GM19455 (cell line): ENCODE data around the gene NAPA.

ENCODE experiments used
- ATAC-seq: cut with Tn5 transposase; IDR thresholded peaks from one replicate; pipeline ENCODE4 v1.9.1; 2021; ENCODE audit not compliant: unreplicated experiment

NAPA gene

DNA sequence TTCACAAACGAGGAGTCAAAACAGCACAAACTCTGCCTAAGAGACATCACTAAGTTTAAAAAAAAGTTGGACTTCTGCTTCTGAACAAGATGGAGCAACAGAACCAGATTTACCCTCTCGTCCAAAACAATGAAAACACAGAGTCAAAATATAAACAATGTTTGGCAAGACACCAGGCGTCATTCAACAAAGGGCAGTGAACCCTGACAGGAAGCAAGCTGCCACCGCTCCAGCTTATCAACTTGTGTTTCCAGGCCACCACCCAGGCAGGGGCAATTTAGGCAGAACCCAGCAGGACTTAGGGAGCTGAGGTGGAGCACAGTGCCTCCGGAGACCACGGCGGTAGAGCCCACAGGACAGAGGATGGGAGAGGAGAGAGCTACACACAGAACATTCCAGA lies 8.6 kb upstream of the NAPA start:
- no peak for ATAC-seq

DNA sequence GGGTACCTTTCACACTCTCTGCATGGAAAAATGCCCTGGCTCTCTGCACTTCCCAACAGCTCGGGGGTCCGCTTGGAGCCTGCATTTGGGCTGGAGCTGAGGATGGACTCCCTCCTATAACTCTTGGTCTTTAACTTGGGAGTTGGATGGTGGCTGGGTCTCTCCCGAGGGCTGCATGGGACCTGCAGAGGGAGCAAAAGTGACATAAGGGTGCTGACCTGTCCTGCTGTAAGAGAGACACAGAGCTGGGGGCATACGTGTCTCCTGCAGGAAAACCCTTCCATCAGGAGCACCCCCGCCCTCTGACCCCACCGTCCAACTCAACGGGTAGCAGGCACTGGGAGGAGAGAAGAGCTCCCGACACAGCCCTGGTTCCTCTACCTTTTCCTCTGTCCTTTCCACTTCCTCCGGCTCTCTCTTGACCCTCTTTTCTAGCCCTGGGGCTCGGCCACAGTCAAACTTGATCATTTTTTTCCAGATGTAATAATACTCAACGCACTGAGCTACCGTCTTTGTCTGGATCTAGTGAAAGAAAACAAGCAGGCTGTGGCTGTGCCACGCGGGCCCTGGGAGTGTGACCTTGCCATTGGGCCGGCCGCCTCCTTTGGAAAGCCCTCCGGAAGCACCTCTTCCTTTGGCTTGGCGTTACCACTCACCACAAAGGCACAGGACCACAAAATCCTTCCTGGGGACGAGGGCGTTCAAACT lies 6.8 kb upstream of the NAPA start:
- no peak for ATAC-seq

DNA sequence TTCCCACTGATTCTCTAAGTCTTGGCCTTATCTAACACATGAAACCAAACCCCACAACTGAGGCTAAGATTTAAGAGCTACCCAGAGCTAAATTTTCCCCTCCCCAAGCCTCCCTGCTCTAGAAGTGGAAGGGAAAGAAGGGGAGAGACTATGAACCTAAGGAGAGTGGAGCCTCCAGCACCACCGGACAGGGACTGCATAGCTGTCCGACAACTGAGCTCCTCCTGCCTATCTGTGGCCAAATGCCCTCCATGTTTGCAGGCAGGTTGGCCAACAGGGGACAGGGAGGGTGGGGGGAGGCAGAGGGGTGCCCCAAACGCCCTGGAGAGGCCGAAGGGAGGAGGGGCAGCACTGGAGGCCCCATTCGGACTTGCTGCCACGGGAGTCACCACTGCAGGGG lies 6.0 kb upstream of the NAPA start:
- no peak for ATAC-seq

DNA sequence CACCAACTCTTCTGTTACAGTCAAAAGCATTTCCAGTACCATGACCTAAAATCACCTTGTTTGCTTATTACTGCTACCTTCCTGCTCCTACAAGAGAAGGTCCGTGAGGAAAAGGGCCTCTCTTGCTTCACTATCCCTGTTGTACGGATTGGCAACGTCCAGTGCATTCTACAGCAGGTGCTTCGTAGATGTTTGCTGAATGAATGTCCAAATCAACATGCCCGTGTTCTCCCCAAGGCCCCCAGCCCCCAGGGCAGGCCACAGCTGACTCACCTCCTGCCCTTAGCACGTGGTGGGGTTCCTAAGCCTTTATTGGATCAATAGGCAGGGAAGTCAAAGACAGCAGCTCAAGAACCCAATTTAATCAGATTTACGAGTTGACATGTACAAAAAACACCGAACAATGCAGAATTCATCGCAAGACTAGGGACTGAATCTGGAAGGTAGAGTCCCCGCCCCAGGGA lies 5.5 kb upstream of the NAPA start:
- ATAC-seq = no peak

DNA sequence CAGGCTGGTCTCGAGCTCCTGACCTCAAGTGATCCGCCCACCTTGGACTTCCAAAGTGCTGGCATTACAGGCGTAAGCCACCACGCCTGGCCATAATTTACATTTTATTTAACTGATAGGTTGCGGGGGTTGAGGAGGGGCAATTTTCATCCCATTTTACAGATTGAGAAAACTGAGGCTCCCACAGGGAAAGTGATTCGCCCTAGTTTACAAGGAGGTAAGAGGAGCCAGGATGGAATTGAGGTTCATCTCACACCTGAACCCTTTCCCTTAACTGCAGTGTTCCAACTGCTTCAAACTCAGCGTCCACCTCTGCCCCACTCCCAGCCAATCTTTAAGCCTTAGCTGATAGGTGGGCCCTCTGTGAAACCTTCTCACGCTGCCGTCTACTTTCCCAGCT lies 4.0 kb upstream of the NAPA start:
- no peak for ATAC-seq

DNA sequence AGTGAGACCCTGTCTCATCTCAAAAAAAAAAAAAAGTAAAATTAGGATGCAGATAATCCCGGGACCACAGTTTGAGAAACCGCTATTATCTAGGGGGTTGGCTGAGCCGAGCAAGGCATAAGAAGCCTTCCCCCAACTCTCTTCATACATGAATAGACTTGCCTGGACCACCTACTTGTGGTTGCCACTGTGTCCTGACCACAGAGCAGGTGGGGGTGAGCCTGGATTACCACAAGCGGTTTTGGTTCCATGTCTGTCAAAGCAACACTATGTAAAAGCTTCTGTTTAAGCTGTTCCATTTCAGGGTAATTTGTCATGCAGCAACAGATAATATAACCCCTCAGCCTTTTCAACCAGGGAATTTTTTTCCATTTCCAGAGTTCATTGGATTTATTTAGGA lies 3.3 kb upstream of the NAPA start:
- no peak for ATAC-seq

DNA sequence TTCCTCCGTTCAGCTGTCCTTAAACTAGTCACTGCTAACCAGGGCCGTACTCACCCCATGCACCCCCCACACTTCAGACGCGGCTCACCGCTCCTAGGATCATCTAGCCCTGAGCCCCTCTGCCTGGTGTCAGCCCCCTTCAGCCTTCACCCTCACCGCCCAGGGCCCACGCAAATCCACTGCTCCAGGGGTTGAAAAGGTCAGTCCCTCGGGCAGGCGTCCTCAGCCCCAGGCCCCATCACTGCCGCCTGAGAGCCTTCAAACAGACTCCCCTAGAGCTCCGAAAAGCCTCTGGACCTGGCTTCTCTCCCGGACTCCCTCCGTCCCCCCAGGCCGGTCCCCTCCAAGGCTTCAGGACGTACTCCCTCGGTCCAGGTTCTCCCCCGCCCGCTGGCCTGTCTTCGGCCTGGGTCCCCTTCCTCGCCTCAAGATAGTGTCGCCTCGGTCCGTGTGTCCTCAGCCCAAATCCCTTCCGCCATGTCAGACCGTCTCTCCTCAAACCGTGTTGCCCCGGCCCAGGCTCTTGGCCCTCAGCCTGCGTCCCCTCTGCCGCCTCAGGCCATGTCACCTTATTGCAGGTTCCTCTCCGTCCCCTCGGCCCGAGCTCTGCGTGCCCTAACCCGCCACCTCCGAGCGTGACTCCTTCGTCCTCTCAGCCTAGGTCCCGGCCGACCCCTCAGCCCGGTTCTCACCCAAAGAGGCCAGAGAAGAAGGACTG lies 553 bp downstream of the NAPA start:
- ATAC-seq = peak; percentile 1

DNA sequence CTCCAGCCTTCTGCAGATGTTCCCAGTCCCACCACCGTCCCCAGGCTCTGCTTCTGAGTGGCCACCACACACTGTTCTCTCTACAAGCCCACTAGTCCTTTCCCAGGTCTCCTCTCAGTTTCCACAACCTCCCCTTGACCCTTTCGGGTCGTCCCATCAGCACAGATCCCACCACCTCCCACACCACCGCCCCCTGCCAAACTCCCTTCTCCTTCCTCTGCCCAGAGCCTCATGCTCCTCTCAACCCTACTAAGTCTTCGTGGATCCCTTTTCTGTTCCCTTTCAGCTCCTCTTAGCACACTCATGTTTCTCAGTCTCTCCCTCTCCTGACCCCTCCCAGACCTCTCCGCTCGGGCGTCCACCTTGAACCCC lies 1.9 kb downstream of the NAPA start:
- ATAC-seq = no peak

DNA sequence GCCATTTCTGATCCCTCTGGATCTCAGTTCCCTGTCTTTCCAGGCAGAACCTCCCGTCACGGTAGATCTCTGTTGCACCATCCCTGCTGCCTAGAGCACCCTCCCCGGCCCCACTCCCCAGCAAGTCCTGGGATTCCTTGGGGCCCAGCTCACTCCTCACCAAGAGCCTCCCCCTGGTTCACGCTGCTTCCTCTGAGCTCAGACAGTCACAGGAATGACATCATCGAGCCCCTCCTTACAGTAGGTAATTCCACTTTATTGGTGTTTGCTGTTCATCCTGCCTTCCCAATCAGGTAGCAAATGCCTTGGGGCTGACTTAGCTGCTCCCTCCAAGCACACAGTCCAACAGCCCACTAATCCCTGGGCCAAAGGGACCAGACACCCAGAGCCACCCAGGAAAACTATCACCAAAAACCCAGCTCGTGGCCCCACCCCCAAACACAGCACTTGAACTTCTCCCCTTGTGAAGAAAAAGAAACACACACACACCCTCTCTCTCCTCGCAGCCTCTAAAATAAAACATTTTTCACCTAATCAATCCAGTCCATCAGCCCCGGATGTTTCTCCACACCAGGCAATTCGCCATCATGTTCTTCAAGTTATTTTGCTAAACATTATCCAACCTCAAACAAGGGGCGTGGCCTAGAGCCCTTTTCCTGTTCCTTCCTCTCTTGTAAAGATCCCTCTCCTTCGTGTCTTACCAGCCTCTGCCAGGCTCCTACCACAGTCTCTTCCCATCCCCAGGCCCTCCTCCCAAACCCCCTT lies 2.5 kb downstream of the NAPA start:
- no peak for ATAC-seq

DNA sequence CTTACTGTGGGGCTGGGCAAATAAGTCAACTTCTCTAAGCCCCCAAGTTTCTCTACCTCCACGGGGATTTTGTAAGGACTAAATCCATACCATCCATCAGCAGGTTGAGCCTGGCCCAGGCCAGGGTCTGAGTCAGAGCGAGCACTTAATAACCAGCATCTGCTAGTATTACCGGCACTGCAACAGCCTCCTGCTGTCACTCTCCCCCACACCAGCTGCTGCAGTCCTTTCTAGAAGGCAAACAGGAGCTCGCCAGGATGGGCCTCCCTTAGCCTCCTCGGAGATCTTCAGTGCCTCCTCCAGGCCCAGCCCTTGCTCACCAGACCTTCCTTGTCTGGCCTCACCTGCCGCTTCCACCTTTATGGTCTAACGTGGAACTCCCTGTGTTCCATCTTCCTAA lies 3.2 kb downstream of the NAPA start:
- no peak for ATAC-seq

DNA sequence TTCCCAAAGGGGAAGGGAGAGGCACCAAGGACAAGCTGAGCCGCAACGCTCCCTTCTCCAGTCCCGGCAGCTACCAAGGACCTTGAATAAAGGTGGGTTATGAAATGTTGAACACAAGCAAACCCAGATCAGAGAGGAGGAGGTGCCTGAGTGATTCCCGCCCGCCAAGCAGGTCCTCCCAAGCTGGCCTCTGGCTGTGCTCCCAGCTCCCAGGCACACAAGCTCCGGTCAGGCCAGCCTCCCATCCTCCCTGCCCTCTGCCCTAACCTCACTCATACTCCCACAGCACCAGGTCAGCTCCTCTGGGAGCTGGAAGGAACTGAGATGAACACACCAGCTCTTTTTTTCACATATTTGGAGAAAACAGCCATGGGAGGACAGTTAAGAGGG lies 3.7 kb downstream of the NAPA start:
- ATAC-seq = no peak

DNA sequence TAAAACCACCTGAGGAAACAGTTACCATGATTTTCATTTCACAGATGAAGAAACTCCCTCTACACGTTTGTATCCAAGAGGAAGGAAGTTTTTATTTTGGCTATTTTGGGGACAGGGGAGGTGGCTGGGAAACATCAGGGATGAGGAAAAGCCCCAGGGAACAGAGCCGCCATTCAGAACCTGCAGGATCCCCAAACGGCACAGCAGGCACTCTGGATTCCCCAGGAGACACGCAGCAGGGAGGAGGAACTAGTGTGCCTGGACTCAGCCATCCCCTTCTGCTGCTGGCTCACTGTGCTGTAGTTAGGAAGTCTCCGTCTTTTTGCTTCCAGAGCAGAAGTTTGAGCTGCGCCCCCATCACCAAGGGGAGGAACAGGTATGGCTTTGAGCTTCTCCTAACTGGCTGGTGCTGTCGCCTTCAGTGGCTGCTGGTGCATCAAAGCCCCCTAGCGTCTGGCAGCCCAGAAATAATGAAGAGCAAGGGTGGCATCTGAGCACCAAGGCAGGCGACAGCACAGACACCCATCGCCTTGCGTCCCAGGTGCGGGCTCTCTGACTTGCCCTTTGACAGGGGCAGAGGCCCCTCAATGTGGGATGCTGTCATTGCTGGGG lies 4.2 kb downstream of the NAPA start:
- no peak for ATAC-seq

DNA sequence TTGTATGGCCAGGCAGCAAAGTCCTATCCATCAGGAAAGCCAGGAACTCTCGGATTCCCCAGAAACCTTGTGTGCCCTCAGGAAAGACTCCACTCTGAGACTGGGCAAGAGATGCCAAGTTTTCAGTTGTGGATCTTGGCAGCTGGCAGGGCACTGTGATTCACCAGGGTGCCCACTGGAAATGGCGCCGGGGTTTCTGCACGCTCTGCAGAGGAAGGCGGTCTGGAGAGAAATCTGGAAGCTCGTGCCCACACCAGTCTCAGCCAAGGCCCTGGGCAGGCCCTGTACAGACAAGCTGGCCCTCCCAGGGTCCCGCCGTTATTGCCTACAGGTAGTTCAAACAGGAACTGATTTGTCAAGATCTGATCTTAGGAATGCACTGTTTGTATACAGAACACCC lies 4.9 kb downstream of the NAPA start:
- ATAC-seq = no peak

DNA sequence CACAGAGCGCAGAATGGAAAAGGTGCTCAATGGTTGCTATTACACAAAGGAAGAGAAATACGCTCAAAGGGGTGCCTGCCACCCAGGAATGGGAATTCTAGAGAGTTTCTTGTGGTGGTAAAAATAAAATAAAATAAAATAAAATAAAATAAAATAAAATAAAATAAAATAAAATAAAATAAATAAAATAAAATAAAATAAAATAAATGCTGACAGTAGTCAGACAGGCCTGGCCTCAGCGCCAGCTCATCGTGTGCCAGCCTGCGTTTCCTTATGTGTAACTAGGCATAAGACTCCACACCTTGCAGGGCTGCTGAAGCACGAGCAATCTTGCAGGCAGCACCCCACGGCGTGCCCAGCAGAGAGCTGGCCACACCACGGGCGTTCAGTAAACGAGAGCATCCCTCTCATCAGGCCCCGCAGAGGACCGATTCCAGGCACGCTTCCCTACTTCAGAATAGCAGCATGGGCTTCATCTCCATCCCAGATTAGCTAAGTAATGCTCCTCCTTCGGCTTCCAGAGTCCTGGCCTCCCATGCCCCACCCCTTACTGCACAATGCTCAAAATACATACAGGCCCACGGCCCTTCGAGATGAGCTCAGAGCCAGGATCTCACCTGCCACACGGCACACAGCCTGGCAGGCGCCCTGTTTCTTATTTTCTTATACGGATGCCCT lies 5.6 kb downstream of the NAPA start:
- ATAC-seq = no peak

DNA sequence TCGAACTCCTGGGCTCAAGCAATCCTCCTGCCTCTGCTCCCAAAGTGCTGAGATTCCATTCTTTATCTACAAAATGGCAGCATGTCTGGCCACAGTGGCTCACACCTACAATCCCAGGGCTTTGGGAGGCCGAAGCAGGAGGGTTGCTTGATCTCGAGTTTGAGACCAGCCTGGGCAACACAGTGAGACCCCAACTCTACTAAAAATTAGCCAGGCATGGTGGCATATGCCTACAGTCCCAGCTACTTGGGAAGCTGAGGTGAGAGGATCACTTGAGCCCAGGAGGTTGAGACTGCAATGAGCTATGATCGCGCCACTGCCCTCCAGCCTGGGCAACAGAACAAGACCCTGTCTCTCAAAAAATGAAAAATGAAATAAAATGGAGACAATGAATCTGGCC lies 6.1 kb downstream of the NAPA start:
- ATAC-seq = no peak

DNA sequence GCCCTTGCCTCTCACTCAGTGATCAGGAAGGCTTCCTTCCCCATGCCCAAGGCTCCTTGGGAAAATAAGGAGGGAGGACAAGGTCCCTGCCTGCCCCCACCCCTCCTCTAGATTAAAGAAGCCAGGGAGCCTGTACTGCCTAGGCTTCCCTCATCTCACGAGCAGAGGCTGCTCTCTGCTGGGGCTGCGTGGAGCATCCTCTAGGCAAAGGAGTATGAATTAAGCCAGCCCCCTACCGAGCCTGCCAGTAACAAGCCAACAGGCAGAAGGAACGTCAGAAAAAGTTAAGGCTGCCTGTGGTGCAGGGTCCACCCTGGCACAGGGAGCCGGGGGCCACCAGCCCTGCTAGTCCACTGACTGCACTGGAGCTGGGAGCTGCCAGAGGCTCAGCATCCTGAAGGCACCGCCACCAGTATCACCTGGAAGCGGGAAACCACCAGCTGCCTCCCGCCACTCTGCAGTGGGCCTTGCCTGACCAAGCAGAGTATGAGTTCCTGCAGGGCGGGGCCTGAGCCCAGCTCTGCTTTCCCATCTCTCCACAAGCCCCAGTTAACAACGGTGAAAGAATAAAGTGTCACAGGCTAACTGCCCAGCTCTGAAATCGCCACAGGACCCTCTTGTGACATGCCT lies 6.8 kb downstream of the NAPA start:
- no peak for ATAC-seq

DNA sequence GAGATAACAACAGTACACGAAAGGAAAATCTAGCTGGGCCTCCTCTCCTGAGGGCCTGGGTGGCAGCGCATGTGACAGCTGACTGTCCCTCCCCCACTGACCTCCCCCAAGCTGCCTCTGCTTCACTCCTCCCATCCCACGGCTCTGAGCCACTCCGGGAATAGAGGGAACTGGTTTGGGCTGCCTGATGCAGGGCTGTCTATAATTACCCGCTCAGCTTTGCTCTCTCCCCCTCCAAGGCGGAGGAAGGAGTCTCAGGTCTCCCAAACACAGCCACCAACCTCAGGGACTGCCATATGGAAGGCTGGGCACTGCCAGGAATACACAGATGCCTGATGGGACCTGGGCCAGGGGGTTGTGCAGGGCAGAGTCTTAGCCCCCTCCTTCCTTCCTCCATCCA lies 7.9 kb downstream of the NAPA start:
- no peak for ATAC-seq

DNA sequence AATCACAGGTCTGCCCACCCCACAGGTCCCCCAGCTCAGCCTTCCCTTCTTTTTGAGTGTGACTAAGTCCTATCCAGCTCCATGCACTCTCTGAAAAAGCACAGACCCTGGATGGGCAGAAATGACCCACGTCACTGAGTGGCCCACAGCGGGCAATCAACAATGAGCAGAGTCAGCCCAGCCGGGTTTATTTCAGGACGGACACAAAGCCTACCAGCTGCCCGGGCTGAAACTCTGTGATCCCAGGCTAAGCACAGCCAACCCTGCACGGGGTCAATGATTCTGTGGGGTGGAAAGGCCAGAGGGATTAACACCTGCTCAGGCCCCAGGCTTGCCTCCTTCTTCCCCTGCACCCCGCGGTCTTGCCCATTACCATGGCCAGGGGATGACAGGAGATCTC lies 8.4 kb downstream of the NAPA start:
- no peak for ATAC-seq

DNA sequence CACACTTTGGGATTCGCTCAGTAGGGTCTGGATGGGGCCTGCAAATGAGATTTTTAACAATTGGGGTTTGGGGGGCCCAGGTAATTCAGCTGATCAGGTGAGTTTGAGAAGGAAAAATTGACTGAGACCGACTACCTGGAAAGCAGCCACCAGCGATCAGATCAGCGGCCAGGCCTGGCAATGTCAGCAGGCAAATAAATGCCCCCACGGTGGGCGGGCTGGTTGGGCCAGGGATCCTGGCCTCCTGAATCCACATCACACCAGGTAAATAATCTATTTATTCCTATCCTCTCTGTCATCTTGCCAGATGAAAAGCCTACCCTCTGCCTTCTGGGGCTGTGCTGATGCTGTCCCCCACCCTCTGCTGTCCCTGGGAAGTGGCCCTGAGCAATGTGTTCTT lies 9.4 kb downstream of the NAPA start:
- ATAC-seq = no peak

DNA sequence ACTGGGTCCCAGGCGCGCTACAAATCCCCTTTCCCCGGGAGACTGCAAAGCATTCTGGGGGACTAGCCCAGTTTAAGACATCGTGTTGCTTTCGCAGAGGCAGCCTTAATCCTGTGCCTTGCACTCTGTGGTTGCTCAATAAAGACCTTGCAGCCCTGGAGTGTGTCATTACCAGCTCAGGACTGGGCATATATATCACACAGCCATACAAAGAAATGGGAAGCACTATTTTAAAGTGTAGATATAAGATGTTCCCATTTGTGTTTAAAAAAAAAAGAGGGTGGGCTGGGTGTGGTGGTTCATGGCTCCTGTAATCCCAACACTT lies 11.1 kb downstream of the NAPA start:
- ATAC-seq = no peak
